GM12801 (cell line): Measurements from ENCODE around the gene LIPG.

Experiments
- TF ChIP-seq, protein P1 (sequence below): IDR thresholded peaks from one replicate; pipeline ENCODE4 v1.5.1; 2011; ENCODE audit warnings: control low read depth; ENCODE audit not compliant: insufficient read length; ENCODE audit errors: extremely low read depth

The LIPG gene

DNA sequence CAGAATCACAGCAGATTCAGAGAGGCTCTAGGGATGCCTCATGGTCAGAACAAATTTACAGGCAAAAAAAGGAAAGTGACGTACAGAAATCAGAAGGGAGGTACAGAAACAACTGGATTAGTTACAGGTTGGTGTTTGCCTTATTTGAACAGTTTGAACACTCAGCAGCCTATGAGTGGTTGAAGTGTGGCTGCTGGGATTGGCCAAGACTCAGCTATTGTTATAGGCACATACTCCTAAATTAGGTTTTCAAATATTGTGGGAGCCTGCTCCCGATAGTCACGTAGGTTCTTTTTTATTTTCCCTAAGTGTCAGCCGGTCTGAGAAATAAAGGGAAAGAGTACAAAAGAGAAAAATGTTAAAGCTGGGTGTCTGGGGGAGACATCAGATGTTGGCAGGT is 8.9 kb upstream of the LIPG start:
- TF ChIP-seq, protein P1, sequence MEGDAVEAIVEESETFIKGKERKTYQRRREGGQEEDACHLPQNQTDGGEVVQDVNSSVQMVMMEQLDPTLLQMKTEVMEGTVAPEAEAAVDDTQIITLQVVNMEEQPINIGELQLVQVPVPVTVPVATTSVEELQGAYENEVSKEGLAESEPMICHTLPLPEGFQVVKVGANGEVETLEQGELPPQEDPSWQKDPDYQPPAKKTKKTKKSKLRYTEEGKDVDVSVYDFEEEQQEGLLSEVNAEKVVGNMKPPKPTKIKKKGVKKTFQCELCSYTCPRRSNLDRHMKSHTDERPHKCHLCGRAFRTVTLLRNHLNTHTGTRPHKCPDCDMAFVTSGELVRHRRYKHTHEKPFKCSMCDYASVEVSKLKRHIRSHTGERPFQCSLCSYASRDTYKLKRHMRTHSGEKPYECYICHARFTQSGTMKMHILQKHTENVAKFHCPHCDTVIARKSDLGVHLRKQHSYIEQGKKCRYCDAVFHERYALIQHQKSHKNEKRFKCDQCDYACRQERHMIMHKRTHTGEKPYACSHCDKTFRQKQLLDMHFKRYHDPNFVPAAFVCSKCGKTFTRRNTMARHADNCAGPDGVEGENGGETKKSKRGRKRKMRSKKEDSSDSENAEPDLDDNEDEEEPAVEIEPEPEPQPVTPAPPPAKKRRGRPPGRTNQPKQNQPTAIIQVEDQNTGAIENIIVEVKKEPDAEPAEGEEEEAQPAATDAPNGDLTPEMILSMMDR, result no peak

DNA sequence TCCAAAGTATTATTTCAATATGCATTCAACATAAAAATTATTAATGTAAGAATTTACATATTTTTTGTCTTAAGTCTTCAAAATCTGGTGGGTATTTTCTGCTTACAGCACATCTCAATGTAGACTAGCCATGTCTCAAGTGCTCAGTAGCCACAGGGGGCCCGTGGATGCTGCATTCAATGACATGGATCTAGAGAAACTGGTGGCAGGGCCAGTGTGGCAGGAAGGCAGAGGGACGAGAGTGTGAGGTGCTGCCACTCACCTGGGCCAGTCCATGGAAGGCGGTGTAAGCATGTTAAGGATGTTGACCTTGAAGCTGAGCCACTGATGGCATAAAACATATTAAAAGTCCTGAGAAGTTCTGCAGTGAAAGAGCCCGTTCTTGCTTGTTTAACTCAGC is 6.2 kb upstream of the LIPG start:
- TF ChIP-seq, protein P1, result no peak

DNA sequence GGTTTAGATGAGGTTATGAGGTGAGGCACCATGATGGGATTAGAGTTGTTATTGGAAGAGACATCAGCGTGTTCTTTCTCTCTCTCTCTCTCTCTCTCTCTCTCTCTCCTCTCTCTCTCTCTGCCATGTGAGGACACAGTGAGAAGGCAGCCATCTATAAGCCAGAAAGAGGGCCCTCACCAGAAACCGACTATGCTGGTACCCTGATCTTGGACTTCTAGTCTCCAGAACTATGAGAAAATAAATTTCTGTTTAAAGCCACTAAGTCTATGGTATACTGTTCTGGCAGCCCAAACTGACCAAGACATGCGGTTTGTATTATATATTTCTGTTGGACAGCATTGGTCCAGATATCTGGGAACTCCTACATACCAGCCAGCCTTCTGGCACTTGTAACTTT is 3.5 kb upstream of the LIPG start:
- TF ChIP-seq, protein P1, result no peak

DNA sequence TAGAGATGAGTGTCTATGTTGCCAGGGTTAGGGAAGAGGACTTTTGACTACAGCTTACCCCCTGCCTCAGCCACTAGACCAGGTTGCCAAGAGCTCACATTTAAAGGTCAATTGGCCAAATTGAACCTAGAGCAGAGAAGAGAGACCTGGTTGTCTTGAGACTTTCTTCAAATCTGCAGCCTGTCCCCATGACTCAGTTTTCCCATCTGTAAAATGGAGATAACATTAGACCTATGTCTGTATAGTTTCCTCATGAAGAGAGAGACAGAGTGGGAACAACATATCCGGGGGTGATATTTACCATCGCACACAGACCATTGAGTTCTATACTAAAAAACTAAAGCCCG is 1.6 kb upstream of the LIPG start:
- TF ChIP-seq, protein P1, result no peak

DNA sequence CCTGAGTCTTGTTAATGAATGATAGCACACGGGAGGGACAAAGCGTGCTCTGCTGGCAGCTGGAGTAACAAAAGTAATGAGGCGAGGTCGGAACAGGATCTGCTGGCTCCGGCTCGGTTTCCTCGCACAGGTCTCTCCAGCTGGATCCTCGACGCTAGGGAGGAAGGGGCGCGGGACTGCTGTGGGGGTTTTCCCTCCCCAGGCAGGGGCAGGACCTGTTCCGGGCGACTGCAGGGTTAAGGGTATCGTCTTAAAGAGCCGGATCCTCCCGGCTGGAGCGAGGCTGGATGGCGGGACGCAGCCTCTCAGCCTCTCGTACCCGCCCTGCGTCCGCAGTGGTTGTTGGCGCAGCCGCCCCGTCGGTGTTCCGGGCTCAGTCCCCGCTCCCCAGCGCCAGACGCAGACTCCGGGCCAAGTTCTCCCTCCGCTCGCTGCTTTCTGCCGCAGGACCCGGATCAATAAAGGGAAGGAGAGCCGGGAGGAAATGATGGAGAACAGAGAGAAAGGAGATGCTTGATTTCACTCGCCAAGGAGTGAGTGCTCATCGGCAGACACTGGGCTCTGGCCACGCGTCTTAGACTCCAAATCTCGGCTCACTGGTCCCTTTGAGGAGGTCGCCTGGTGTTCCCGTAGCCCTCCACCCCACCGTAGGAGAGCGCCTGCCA is 1.1 kb upstream of the LIPG start:
- TF ChIP-seq, protein P1, result no peak

DNA sequence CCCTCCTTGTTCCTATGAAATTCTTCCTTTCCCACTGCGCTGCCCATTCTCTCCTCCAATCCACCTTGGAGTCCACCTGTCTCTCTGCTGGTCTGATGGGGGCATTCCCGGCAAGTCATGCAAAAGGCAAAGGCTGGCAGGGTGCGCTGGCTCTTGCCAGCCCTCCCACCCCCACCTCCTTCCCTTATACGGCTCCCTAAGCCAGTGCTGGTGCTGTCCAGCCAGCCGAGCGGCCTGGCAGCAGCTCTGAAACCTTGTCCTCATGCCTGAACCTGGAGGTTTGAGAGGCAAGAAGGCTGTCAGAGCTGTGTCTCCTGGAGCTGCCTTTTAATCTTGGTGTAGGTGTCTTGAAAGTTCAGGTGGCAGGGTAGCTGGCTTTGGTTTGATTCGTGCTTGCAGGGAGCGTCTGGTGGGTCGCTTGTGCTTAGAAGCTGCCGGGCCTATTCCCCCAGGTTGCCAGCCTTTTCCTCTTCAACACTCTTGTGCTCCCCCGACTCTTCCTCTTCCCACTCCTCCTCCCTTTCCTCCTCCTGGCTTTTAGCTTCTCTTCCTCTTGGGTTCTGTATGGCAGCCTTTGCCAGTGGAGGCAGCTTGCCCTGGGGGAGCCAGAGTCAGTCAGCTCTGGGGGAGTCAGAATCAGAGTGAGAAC is 748 bp downstream of the LIPG start:
- TF ChIP-seq, protein P1, result no peak

DNA sequence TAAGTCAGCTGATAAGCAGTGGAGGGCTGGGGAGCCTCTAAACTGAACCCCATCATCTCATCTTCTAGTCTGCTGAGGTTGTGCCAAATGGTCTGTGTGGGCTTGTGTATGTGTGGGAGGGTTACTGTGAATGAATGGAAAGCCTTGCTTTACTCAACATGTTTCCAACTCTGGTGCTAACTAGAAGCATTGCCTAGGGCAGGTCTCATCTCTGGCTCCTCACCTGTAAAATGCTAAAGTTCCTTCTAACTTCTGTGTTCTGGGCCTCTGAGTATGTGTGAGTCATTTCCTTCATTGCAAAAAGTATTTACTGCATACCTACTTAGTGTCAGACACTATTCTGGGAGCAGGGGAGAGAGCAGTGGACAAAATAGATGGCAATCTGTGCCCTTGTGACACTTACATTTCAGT is 1.3 kb downstream of the LIPG start:
- TF ChIP-seq, protein P1, result no peak
